Measurements from ENCODE around the gene KRTAP10-11.
"Not testable (repeated sequence)": the region's sequence is repeated elsewhere in the genome, so short reads cannot be mapped to it uniquely, and the experiment has no call there.

KRTAP10-11 gene

DNA sequence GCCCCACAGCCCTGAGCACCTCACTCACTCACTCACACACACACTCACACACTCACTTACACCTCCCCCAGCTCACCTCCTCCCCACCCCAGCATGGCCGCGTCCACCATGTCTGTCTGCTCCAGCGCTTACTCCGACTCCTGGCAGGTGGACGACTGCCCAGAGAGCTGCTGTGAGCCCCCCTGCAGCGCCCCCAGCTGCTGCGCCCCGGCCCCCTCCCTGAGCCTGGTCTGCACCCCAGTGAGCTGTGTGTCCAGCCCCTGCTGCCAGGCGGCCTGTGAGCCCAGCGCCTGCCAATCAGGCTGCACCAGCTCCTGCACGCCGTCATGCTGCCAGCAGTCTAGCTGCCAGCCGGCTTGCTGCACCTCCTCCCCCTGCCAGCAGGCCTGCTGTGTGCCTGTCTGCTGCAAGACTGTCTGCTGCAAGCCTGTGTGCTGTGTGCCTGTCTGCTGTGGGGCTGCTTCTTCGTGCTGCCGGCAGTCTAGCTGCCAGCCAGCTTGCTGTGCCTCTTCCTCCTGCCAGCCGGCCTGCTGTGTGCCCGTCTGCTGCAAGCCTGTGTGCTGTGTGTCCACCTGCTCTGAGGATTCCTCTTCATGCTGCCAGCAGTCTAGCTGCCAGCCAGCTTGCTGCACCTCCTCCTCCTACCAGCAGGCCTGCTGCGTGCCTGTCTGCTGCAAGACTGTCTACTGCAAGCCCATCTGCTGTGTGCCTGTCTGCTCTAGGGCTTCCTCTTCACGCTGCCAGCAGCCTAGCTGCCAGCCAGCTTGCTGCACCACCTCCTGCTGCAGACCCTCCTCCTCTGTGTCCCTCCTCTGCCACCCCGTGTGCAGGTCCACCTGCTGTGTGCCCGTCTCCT, at the start of gene KRTAP10-11:
Gene KRTAP10-11 (plus strand): TSS at position 49 of the 856 bp plus-strand sequence. CDS start 45 bp downstream, at position 94.
- not testable (repeated sequence) for DNase-seq

DNA sequence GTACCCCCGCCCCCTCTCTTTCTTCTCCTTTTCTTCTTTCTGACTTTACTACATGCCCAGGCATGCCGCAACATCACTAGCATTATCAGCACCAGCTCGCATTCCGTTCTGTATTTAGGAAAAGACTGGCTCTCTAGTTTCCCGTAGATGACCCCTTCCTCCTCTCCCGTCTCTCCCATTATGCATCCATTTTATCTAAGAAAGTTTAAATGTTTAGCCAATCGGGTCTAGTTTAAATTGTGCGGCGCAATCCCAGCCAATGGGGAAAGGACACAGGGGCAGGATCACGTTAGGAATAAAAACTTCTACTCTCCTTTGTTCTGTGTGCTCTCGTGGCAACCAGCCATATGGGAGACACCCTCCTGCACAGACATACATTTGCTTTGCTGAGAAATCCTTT, 48.2 kb upstream of the KRTAP10-11 start:
- no peak for DNase-seq

GRCh38 chr21:44599264-44600029, 46.8 kb upstream of the KRTAP10-11 start:
- DNase-seq = no peak

DNA sequence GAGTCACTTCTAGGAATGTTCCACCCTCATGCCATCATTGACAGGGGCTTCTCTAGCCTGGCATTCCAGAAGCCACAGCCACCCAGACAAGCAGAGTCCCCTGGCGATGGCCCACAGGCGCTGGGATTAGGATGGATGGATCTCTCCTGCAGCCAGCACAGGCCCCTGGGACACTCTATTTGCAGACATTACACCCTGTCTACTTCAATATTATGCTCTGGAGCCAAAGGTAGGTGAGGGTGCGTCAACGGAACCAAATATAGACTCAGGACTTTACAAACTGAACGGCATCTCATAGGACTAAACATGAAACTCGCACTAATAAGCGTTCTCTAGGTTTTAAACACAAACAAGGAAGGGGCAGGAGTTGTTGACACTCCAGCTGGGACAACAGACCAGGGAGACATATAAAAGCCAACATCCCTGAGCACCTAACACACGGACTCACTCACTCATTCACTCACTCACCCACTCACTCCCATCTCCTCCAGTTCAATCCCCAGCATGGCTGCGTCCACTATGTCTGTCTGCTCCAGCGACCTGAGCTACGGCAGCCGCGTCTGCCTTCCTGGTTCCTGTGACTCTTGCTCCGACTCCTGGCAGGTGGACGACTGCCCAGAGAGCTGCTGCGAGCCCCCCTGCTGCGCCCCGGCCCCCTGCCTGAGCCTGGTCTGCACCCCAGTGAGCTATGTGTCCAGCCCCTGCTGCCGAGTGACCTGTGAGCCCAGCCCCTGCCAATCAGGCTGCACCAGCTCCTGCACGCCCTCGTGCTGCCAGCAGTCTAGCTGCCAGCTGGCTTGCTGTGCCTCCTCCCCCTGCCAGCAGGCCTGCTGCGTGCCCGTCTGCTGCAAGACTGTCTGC, 45.9 kb upstream of the KRTAP10-11 start, which contains the start of gene KRTAP10-7:
Gene KRTAP10-7 (plus strand): TSS at position 480 of the 861 bp plus-strand sequence. CDS start 25 bp downstream, at position 505.
- not testable (repeated sequence) for DNase-seq

- DNase-seq = not testable (repeated sequence)
Observed at GRCh38 chr21:44601091-44601490, 45.1 kb upstream of the KRTAP10-11 start.

DNA sequence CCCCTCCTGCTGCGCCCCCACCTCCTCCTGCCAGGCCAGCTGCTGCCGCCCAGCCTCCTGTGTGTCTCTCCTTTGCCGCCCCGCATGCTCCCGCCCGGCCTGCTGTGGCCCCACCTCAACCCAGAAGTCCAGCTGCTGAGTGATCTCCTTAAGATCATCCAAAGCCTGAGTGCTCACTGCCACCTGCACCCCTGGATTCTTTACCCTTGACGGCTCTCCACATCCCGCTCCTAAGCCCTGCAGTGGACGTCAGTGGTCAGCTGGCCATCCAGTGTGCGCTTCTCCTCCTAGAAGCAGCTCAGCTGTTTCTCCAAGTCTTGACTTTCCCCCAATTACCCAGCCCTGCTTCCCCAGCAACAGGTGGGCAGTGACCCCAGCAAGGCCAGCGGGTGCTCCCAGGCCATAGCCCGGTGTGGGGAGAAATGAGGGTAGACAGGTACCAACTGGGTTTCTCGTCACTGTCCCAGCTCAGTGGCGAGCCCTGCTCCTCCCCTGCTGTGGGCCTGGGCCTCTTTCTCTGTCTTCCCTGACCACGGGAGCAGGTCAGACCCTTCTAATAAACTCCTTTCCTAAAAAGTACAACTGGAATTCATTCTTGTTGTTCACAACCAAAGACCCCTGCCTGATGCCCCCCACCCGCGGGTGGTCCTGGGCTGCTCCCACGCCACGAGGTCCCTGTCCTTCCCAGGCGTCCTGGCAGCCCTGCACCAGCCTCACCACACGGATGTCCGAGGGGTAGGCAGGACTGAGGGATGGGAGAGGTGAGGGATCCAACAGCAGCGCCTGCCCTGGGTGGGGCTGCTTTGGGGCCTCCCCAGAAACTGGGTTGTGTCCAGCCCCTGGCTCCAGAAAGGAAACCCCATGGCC, 44.4 kb upstream of the KRTAP10-11 start:
- no peak for DNase-seq

DNA sequence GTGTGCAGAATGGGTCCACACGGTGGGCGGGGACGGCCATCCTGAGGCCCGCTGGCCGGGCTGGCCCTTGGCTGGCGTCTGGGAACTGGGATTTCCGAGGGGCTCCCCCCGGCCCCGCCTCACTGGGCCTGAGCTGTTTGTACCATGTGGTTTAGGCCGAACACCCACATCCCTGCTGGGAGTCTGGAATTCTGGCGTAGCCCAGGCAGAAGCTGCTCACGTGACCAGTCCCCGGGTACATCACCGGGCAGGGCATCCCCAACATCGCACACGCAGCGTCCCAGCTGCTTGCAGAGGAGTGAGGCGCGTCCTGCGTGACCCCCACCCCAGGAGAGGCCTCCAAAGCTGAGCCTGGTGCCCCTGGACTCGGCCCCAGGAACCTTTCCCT, 43.8 kb upstream of the KRTAP10-11 start:
- DNase-seq = no peak

- no peak for DNase-seq
Observed at GRCh38 chr21:44603109-44603875, 42.9 kb upstream of the KRTAP10-11 start.

DNA sequence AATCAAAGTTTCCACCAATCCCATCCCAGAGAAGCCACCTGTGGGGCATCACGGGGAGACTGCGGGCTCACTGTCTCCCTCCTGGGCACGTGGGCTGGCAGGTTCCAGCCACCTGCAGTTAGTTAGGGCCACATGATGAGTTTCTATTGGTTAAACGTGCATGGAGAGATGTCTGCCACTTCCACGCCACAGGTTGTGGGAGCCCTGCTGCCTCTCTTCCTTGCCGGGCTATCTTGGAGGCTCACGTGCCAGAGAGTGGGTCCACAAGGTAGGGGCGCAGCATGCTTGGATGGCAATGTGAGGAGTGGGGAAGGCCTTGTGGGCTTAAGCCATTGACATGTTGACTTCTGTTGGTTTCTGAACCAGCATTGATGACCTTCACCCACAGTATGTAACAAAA, 42.3 kb upstream of the KRTAP10-11 start:
- no peak for DNase-seq

DNA sequence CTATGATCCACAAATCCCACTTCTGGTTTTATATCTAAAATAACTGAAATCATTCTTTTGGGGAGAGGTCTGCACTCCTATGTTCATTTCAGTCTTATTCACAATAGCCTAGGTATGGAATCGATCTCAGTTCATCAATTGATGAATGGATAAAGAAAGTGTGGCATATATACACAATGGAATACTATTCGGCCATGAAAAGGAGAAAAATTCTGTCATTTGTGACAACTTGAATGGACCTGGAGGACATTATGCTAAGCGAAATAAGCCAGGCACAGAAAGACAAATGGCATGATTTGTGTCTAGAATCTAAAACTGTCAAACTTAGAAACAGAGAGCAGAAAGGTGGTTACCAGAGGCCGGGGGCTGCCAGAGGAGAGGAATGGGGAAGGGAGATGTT, 39.7 kb upstream of the KRTAP10-11 start:
- no peak for DNase-seq

GRCh38 chr21:44609193-44609592, 37.0 kb upstream of the KRTAP10-11 start:
- DNase-seq = no peak

DNA sequence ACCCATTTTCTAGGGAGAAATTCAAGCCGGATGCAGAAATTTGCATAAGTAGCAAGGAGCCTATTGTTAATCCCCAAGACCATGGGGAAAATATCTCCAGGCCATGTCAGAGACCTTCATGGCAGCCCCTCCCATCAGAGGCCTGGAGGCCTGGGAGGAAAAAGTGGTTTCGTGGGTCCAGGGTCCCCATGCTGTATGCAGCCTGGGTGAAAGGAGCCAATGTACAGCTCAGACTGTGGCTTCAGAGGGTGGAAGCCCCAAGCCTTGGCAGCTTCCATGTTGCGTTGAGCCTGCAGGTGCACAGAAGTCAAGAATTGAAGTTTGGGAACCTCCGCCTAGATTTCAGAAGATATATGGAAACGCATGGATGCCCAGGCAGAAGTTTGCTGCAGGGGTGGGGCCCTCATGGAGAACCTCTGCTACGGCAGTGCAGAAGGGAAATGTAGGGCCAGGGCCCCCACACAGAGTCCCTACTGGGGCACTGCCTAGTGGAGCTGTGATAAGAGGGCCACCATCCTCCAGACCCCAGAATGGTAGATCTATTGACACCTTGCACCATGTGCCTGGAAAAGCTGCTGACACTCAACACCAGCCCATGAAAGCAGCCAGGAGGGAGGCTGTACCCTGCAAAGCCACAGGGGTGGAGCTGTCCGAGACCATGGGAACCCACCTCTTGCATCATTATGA, 35.9 kb upstream of the KRTAP10-11 start:
- DNase-seq = not testable (repeated sequence)

DNA sequence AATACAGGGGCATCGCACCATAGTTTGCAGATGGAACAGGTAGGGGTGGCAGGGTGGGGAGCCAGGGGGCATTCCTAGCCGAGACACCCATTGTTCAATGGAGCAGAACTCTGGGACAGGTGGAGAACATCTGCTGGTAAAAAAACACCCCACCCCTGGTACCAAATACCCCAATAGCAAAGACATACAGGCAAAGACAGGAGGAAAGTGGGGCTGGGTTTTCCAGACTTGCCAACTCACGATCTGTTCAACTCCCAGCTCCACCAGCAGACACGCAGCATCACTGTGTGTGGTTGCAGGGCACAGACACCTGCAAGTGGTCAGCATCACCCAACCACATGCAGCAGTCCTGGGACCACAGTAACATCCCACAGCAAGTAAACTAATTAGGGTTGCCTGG, 34.7 kb upstream of the KRTAP10-11 start:
- no peak for DNase-seq

DNA sequence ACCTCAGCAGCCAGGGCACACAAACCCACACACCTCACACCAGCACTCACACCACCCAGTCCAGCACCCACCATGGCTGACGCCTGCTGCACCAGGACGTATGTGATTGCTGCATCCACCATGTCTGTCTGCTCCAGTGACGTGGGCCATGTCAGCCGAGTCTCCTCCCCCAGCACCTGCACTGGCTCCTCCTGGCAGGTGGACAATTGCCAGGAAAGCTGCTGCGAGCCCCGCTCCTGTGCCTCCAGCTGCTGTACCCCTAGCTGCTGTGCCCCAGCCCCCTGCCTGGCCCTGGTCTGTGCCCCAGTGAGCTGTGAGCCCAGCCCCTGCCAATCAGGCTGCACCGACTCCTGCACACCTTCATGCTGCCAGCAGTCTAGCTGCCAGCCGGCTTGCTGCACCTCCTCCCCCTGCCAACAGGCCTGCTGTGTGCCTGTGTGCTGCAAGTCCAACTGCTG, 34.2 kb upstream of the KRTAP10-11 start, which contains the start of gene KRTAP10-8:
Gene KRTAP10-8 (plus strand): TSS at position 51 of the 458 bp plus-strand sequence. CDS start 22 bp downstream, at position 73.
- DNase-seq = no peak

- no peak for DNase-seq
Observed at GRCh38 chr21:44612669-44613229, 33.5 kb upstream of the KRTAP10-11 start.

GRCh38 chr21:44613386-44614155, 32.6 kb upstream of the KRTAP10-11 start:
- DNase-seq = no peak

DNA sequence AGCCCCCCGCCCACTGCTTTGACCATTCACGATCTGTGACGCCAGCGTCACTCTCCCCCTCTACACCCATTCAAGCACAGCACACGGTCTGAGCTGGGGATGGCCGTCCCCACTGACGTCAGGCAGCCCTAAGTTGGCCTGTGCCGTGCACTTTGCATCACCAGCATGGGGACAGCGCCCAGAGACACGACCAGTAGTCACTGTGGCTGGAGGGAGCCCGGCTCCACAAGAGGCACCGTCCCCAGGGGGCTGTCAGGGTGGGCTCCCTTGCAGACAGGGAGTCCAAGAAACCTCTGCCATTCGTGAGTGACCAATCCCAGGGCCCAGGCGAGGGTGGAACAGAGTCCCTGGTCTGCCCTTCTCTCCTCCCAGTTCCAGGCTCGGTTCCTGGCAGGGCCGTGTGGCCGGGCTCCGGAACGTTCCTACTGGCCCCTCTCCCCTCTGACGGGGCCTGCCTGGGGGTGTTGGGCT, 32.0 kb upstream of the KRTAP10-11 start:
- no peak for DNase-seq

- no peak for DNase-seq
Observed at GRCh38 chr21:44614961-44615391, 31.2 kb upstream of the KRTAP10-11 start.

DNA sequence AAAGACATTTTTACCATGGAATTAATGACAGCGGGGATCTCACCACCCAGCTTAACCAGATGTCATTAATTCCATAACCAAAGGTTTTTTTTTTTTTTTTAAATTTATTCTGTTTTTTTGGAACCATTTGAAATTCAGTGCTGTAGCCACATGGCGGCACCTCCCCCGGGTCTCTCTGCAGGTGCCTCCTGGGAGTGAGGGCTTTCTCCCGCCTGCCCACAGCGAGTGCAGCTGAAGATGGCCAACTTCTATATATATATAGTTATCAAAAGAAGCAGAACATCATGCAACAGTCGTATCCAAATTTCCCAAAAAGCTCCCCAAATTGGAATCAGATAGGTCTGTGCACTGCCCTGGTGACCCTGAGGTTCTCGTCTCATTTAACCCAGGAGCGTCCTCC, 30.7 kb upstream of the KRTAP10-11 start:
- no peak for DNase-seq

Data from activated CD4-positive, alpha-beta T cell treated with anti-CD3 and anti-CD28 coated beads, Interleukin-2, amount 50 U/mL, for 1 hour (primary cell).